ENCODE results near the gene PATL2. TPM values are rescaled to one million over a fixed set of nuclear protein-coding genes. Genes with fewer than 3 reads are reported as not detected.

Gene PATL2
- total and polyA plus RNA-seq, 2 experiments from 2014 or later: 0.33 to 0.49 TPM

DNA sequence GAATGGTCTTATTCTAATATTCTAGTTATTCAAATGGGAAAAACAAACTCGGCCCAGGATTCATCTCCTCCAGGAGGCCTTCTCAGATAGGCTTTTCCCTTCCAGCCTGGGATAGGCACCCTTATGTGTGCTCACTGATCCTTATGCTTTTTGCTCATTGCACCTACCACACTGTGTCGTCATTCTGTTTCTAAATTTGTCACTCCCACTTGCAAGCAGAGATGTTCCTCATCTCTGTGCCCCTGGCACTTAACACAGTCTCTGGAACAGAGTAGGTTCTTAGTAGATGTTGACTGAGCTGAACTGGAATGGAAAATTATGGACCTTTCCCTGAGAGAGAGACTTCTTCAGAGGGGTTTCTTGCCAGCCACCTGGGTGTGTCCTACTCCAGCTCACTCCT, 28.9 kb downstream of the PATL2 start:
- DNase-seq (ENCODE audit: low read depth in 1 of 2, low spot score in 1 of 2): no peak
- peaks cover 26% of the 10 kb centered on the region for H3K4me1 ChIP-seq (ENCODE audit: low read depth)
- no peaks in the 10 kb centered on the region for H3K9me3 ChIP-seq (ENCODE audit: low read depth)
- TF ChIP-seq, protein P1, sequence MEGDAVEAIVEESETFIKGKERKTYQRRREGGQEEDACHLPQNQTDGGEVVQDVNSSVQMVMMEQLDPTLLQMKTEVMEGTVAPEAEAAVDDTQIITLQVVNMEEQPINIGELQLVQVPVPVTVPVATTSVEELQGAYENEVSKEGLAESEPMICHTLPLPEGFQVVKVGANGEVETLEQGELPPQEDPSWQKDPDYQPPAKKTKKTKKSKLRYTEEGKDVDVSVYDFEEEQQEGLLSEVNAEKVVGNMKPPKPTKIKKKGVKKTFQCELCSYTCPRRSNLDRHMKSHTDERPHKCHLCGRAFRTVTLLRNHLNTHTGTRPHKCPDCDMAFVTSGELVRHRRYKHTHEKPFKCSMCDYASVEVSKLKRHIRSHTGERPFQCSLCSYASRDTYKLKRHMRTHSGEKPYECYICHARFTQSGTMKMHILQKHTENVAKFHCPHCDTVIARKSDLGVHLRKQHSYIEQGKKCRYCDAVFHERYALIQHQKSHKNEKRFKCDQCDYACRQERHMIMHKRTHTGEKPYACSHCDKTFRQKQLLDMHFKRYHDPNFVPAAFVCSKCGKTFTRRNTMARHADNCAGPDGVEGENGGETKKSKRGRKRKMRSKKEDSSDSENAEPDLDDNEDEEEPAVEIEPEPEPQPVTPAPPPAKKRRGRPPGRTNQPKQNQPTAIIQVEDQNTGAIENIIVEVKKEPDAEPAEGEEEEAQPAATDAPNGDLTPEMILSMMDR (IDR thresholded peaks at IDR 0.05; ENCODE audit: low read depth, low read length): no peak
- no peaks in the 10 kb centered on the region for H3K27me3 ChIP-seq
- no peak overlapping the region for H3K27ac ChIP-seq
- no peak overlapping the region for H3K4me3 ChIP-seq
- no peaks in the 10 kb centered on the region for H3K36me3 ChIP-seq

DNA sequence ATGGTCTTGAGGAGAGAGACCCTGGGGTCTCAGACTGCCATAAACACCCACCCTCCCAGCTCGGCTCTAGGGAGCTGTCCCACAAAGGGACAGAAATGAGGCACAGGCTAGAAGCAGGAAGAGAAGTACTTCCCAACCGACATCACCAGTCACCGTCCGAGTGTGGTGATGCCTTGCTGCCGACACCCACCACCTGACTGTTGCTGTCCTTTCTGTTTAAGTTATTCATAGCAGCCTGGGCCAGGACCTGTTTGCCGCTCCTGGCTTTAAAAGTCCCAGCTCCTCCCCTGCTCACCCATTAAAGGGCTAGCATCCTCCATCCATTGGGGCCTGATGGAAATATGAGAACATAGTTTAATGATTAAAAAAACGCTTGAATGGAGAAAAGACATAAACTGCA, 34.4 kb downstream of the PATL2 start:
- TF ChIP-seq, protein P1 (IDR thresholded peaks at IDR 0.05; ENCODE audit: low read depth, low read length): no peak
- no peaks in the 10 kb centered on the region for H3K27me3 ChIP-seq
- no peak overlapping the region for H3K4me3 ChIP-seq
- no peak overlapping the region for H3K27ac ChIP-seq
- H3K36me3 ChIP-seq: no peaks in the 10 kb centered on the region
- no peaks in the 10 kb centered on the region for H3K9me3 ChIP-seq (ENCODE audit: low read depth)
- DNase-seq (ENCODE audit: low read depth in 1 of 2, low spot score in 1 of 2): no peak
- peaks cover 2% of the 10 kb centered on the region for H3K4me1 ChIP-seq (ENCODE audit: low read depth)

DNA sequence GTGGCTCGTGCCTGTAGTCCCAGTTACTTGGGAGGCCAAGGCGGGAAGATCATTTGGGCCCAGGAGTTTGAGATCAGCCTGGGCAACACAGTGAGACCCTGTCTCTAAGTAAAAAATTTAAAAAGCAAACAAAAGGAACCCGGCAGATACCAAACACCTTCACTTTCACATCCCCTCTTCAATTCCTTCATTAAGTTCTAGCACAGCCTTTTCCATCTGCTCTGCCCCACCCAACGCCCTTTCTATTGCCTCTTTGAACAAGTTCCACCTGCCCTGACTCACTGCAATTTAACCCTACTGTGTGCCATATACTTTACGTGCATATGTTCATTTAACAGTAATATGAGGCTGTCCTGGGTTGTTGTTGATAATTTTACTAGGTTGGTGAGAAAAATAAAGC, 35.2 kb downstream of the PATL2 start:
- DNase-seq (ENCODE audit: low read depth in 1 of 2, low spot score in 1 of 2): no peak
- H3K27me3 ChIP-seq: no peaks in the 10 kb centered on the region
- no peaks in the 10 kb centered on the region for H3K36me3 ChIP-seq
- no peaks in the 10 kb centered on the region for H3K4me1 ChIP-seq (ENCODE audit: low read depth)
- TF ChIP-seq, protein P1 (IDR thresholded peaks at IDR 0.05; ENCODE audit: low read depth, low read length): no peak
- H3K27ac ChIP-seq: no peak overlapping the region
- no peak overlapping the region for H3K4me3 ChIP-seq
- H3K9me3 ChIP-seq (ENCODE audit: low read depth): no peaks in the 10 kb centered on the region

DNA sequence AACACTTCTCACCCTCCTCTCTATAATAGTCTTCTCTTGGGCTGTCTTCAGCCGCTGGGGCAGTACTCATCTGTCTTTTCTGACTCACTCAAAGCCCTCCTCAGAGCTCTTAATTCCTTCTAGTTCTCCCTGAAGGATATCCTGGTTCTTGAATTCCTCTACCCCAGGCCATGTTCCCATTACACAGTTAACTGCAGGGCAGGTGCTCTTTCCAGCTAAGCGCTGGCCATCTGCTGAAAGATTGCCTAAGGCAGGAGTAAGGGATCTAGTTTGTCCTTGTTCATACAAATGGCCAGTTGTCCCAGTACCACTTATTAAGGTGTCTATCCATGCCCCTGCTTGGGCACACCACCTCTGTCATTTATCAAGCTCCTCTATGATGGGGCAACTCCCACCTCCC, 37.5 kb downstream of the PATL2 start:
- no peaks in the 10 kb centered on the region for H3K27me3 ChIP-seq
- H3K27ac ChIP-seq: no peak overlapping the region
- no peaks in the 10 kb centered on the region for H3K9me3 ChIP-seq (ENCODE audit: low read depth)
- TF ChIP-seq, protein P1 (IDR thresholded peaks at IDR 0.05; ENCODE audit: low read depth, low read length): no peak
- no peak overlapping the region for H3K4me3 ChIP-seq
- no peaks in the 10 kb centered on the region for H3K36me3 ChIP-seq
- H3K4me1 ChIP-seq (ENCODE audit: low read depth): no peaks in the 10 kb centered on the region
- DNase-seq (ENCODE audit: low read depth in 1 of 2, low spot score in 1 of 2): no peak

DNA sequence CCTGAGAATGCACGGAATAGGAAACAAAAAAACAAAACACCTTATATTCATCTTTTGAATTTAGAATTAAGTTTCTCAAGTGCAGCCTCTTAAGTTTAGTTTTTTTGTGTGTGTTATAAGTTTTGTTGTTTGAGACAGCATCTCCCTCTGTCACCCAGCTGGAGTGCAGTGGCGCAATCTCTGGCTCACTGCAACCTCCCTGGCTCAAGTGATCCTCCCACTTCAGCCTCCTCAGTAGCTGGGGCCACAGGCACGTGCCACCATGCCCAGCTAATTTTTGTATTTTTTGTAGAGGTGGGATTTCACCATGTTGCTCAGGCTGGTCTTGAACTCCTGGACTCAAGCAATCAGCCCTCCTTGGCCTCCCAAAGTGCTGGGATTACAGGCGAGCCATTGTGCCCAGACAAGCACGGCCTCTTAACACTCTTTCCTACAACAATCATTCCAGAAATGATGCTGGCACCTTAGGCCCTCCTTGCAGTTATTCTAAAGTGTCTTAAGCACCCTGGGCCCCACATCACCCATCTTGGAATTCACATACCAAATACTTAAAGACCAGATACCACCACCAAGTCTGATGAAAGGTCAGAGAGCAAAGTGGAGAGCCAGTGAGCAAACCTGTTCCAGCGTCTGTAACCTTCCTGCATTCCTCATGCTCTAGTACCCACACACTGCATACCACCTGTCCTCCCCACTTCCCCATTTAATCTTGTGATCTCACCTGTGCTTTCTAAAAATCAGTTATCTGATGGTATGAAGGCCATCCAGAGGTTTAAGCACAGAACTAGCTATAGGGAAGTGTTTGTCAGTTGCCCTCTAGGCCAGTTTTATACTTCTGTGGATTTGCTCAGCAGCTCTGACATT, 40.8 kb downstream of the PATL2 start:
- no peak overlapping the region for H3K4me3 ChIP-seq
- no peak for DNase-seq (ENCODE audit: low read depth in 1 of 2, low spot score in 1 of 2)
- H3K36me3 ChIP-seq: no peaks in the 10 kb centered on the region
- H3K27me3 ChIP-seq: no peaks in the 10 kb centered on the region
- peaks cover 12% of the 10 kb centered on the region for H3K4me1 ChIP-seq (ENCODE audit: low read depth)
- H3K27ac ChIP-seq: no peak overlapping the region
- no peaks in the 10 kb centered on the region for H3K9me3 ChIP-seq (ENCODE audit: low read depth)
- TF ChIP-seq, protein P1 (IDR thresholded peaks at IDR 0.05; ENCODE audit: low read depth, low read length): no peak

All from cardiac muscle cell (in vitro differentiated cells and primary cell).